ENCODE results near the gene LHPP. TPM values are rescaled to one million over a fixed set of nuclear protein-coding genes. Genes with fewer than 3 reads are reported as not detected.

LHPP gene
- total RNA-seq, 1 experiment from 2014 or later = 24.7 TPM

DNA sequence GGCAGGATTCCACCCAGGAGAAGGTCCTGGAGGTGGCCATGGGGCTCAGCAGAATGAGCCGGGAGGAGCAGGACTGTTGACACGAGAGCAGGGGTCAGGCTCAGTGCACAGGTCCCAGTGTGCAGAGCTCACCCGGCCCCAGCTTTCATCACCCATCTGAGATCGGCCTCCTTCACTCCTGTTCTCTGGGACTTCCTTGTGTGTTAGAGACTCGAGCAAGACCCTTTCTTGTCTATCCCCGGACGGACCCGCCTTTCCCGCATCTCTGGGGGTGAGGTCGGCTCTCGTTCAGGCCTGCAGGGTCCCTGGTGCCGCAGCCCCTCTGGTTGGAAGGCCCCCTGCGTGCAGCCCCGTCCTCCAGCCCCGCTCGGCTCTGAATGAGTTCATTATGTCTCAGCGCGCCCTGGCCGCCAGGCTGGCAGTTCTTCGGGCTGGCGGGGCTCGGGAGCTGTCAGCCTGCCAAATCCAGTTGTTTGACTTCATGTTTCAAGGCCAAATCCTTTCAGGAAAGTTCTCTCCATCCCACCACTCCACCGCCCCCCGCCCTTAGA lies 127.9 kb downstream of the LHPP start:
- Histone ChIP-seq H3K79me2 (ENCODE audit: low read depth) (no peaks in the 10 kb centered on the region), H3K36me3 (ENCODE audit: low read depth) (no peaks in the 10 kb centered on the region), H3K27ac (no peak overlapping the region), H3K4me2 (no peak overlapping the region), H3K27me3 (ENCODE audit: insufficient read depth, low read depth) (no peaks in the 10 kb centered on the region), H3K9me2 (ENCODE audit: insufficient read depth) (no peaks in the 10 kb centered on the region), H3F3A (ENCODE audit: insufficient read depth, low read depth) (no peaks in the 10 kb centered on the region), H3K4me1 (replicated peaks; ENCODE audit: insufficient read depth) (no peaks in the 10 kb centered on the region), H3K4me3 (no peak overlapping the region), H2AFZ (no peak overlapping the region), H4K20me1 (ENCODE audit: insufficient read depth) (no peaks in the 10 kb centered on the region; the same call in 1 of the 2 replicates), H3K9me3 (ENCODE audit: insufficient read depth, low read depth) (no peaks in the 10 kb centered on the region)
- no TSS peak for BruUV-seq (replicated peaks)
- no peak for TF ChIP-seq EZH2 (IDR thresholded peaks at IDR 0.05; ENCODE audit: low read depth)
- TF ChIP-seq, protein P1, sequence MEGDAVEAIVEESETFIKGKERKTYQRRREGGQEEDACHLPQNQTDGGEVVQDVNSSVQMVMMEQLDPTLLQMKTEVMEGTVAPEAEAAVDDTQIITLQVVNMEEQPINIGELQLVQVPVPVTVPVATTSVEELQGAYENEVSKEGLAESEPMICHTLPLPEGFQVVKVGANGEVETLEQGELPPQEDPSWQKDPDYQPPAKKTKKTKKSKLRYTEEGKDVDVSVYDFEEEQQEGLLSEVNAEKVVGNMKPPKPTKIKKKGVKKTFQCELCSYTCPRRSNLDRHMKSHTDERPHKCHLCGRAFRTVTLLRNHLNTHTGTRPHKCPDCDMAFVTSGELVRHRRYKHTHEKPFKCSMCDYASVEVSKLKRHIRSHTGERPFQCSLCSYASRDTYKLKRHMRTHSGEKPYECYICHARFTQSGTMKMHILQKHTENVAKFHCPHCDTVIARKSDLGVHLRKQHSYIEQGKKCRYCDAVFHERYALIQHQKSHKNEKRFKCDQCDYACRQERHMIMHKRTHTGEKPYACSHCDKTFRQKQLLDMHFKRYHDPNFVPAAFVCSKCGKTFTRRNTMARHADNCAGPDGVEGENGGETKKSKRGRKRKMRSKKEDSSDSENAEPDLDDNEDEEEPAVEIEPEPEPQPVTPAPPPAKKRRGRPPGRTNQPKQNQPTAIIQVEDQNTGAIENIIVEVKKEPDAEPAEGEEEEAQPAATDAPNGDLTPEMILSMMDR (conservative IDR thresholded peaks at IDR 0.05) = no peak
- DNase-seq = no peak
- intact Hi-C loops (cut with micrococcal nuclease; ENCODE audit: unreplicated experiment) = no loop called here
- POLR2A ChIA-PET (ENCODE audit: unreplicated experiment) = interaction anchor here (0.6 kb wide), 1 partner anchor 198 kb away, joined by 36 read pairs; no protein-coding TSS in a partner anchor
- CTCF ChIA-PET = no interaction called here

GRCh38 chr10:124590216-124591122 lies 128.8 kb downstream of the LHPP start:
- H3K4me2 ChIP-seq = no peak overlapping the region
- H3K36me3 ChIP-seq (ENCODE audit: low read depth) = no peaks in the 10 kb centered on the region
- DNase-seq = no peak
- no peaks in the 10 kb centered on the region; the same call in 1 of the 2 replicates for H4K20me1 ChIP-seq (ENCODE audit: insufficient read depth)
- POLR2A ChIA-PET (ENCODE audit: unreplicated experiment) = interaction anchor here (0.6 kb wide), 1 partner anchor 197 kb away, joined by 36 read pairs; no protein-coding TSS in a partner anchor
- no TSS peak for BruUV-seq (replicated peaks)
- H3K27me3 ChIP-seq (ENCODE audit: insufficient read depth, low read depth) = no peaks in the 10 kb centered on the region
- no peaks in the 10 kb centered on the region for H3K4me1 ChIP-seq (replicated peaks; ENCODE audit: insufficient read depth)
- no peaks in the 10 kb centered on the region for H3K9me2 ChIP-seq (ENCODE audit: insufficient read depth)
- no peaks in the 10 kb centered on the region for H3K9me3 ChIP-seq (ENCODE audit: insufficient read depth, low read depth)
- CTCF ChIA-PET = no interaction called here
- intact Hi-C loops (cut with micrococcal nuclease; ENCODE audit: unreplicated experiment) = no loop called here
- TF ChIP-seq, protein P1 (conservative IDR thresholded peaks at IDR 0.05) = no peak
- H3K27ac ChIP-seq = no peak overlapping the region
- no peaks in the 10 kb centered on the region for H3F3A ChIP-seq (ENCODE audit: insufficient read depth, low read depth)
- H3K79me2 ChIP-seq (ENCODE audit: low read depth) = no peaks in the 10 kb centered on the region
- H3K4me3 ChIP-seq = no peak overlapping the region
- H2AFZ ChIP-seq = no peak overlapping the region

GRCh38 chr10:124591123-124591495 lies 129.5 kb downstream of the LHPP start:
- Histone ChIP-seq H3K36me3 (ENCODE audit: low read depth) (no peaks in the 10 kb centered on the region), H3K4me2 (no peak overlapping the region), H3K4me3 (no peak overlapping the region), H3K27ac (no peak overlapping the region), H3F3A (ENCODE audit: insufficient read depth, low read depth) (no peaks in the 10 kb centered on the region), H3K9me2 (ENCODE audit: insufficient read depth) (no peaks in the 10 kb centered on the region), H3K9me3 (ENCODE audit: insufficient read depth, low read depth) (no peaks in the 10 kb centered on the region), H3K4me1 (replicated peaks; ENCODE audit: insufficient read depth) (no peaks in the 10 kb centered on the region), H3K27me3 (ENCODE audit: insufficient read depth, low read depth) (no peaks in the 10 kb centered on the region), H2AFZ (no peak overlapping the region), H4K20me1 (ENCODE audit: insufficient read depth) (no peaks in the 10 kb centered on the region; the same call in 1 of the 2 replicates), H3K79me2 (ENCODE audit: low read depth) (no peaks in the 10 kb centered on the region)
- no peak for DNase-seq
- intact Hi-C loops (cut with micrococcal nuclease; ENCODE audit: unreplicated experiment) = no loop called here
- CTCF ChIA-PET = no interaction called here
- no peak for TF ChIP-seq EZH2 (IDR thresholded peaks at IDR 0.05; ENCODE audit: low read depth)
- TF ChIP-seq, protein P1 (conservative IDR thresholded peaks at IDR 0.05) = no peak
- POLR2A ChIA-PET (ENCODE audit: unreplicated experiment) = no interaction called here
- no TSS peak for BruUV-seq (replicated peaks)
